Caco-2 (cell line): ENCODE data around the gene PSD. TPM values are rescaled to one million over a fixed set of nuclear protein-coding genes. Genes with fewer than 3 reads are reported as not detected.
A peak's percentile ranks its signal among the peaks of the same experiment; 100 is the strongest.

Experiments used
- BruUV-seq: library from RNA; stranded (reverse); fragments of 400-500 nt; replicated peaks from 2 replicates; lab custom pipeline; 2021; lab: Mats Ljungman, UMichigan
- CTCF ChIA-PET: fragments of 300-600 bp; sonication (Branson Sonifier 250); formaldehyde crosslinking; loops from one replicate; lab custom pipeline; 2022; ENCODE audit warnings: antibody characterized with exemption; lab: Charles Lee
- POLR2A ChIA-PET: fragments of 300-600 bp; sonication (Branson Sonifier 250); formaldehyde crosslinking; loops from one replicate; lab custom pipeline; 2022; ENCODE audit warnings: antibody characterized with exemption; lab: Charles Lee
- DNase-seq, 2 experiments: peaks; one replicate each; pipeline versions ENCODE4 v3.0.0 to v3.0.0-alpha.2; 2020 to 2022
- H3K27me3 ChIP-seq: replicated peaks from 2 replicates; pipeline ENCODE4 v1.6.0; 2011; ENCODE audit warnings: low read length; ENCODE audit not compliant: control insufficient read depth, insufficient read depth
- H3K36me3 ChIP-seq: 2 replicates; pipeline ENCODE4 v1.5.1; 2011; ENCODE audit warnings: low read length; ENCODE audit not compliant: control insufficient read depth, insufficient read depth
- H3K4me1 ChIP-seq: fragments of 250-450 bp; sonication (Bioruptor Pico); 2 replicates; pipeline ENCODE4 v1.5.1; 2020; ENCODE audit warnings: mild to moderate bottlenecking
- H3K4me3 ChIP-seq: 2 replicates; pipeline ENCODE4 v1.5.1; 2011; ENCODE audit warnings: low read depth, mild to moderate bottlenecking, control low read depth, low read length
- H3K9me3 ChIP-seq: fragments of 250-450 bp; sonication (Bioruptor Pico); 2 replicates; pipeline ENCODE4 v1.5.1; 2020; ENCODE audit warnings: mild to moderate bottlenecking, moderate library complexity
- H3K27ac Mint-ChIP-seq: one replicate; pipeline ENCODE4 v1.8.0; 2022; ENCODE audit warnings: mixed read lengths; ENCODE audit not compliant: unreplicated experiment
- H3K27me3 Mint-ChIP-seq: one replicate; pipeline ENCODE4 v1.8.0; 2022; ENCODE audit warnings: mixed read lengths; ENCODE audit not compliant: insufficient read depth, unreplicated experiment
- H3K36me3 Mint-ChIP-seq: one replicate; pipeline ENCODE4 v1.8.0; 2022; ENCODE audit warnings: mild to moderate bottlenecking, mixed read lengths; ENCODE audit not compliant: insufficient read depth, unreplicated experiment
- H3K4me1 Mint-ChIP-seq: one replicate; pipeline ENCODE4 v1.8.0; 2022; ENCODE audit warnings: low read depth, mixed read lengths; ENCODE audit not compliant: unreplicated experiment
- H3K4me3 Mint-ChIP-seq: one replicate; pipeline ENCODE4 v1.8.0; 2022; ENCODE audit warnings: mild to moderate bottlenecking, moderate library complexity, mixed read lengths; ENCODE audit not compliant: unreplicated experiment
- H3K9me3 Mint-ChIP-seq: one replicate; pipeline ENCODE4 v1.8.0; 2022; ENCODE audit warnings: mixed read lengths; ENCODE audit not compliant: unreplicated experiment
- intact Hi-C: fragments of 100-400 bp; cut with micrococcal nuclease; formaldehyde crosslinking; loops from one replicate; pipeline ENCODE4 v1.10.0; 2022; ENCODE audit not compliant: unreplicated experiment
- total RNA-seq: library from RNA; stranded (reverse); gene quantifications from 2 replicates; pipeline ENCODE4 v1.2.3, GENCODE V29; 2022
- TF ChIP-seq, protein P1 (sequence below), 2 experiments: fragments of 200-600 bp in 1 of 2; IDR thresholded peaks; 1 replicate in 1 of 2; 2 replicates in 1 of 2; pipeline versions ENCODE4 v1.5.1 to v1.8.0; 2011 to 2022; ENCODE audit warnings: antibody characterized with exemption in 1 of 2, control low read depth in 1 of 2, inconsistent platforms in 1 of 2, low read depth in 1 of 2, low read length in 1 of 2, mild to moderate bottlenecking in 1 of 2, moderate library complexity in 1 of 2; ENCODE audit not compliant: insufficient read depth in 1 of 2, severe bottlenecking in 1 of 2, unreplicated experiment in 1 of 2

Gene PSD
- total RNA-seq, 1 experiment from 2014 or later, result 2.8 TPM

DNA sequence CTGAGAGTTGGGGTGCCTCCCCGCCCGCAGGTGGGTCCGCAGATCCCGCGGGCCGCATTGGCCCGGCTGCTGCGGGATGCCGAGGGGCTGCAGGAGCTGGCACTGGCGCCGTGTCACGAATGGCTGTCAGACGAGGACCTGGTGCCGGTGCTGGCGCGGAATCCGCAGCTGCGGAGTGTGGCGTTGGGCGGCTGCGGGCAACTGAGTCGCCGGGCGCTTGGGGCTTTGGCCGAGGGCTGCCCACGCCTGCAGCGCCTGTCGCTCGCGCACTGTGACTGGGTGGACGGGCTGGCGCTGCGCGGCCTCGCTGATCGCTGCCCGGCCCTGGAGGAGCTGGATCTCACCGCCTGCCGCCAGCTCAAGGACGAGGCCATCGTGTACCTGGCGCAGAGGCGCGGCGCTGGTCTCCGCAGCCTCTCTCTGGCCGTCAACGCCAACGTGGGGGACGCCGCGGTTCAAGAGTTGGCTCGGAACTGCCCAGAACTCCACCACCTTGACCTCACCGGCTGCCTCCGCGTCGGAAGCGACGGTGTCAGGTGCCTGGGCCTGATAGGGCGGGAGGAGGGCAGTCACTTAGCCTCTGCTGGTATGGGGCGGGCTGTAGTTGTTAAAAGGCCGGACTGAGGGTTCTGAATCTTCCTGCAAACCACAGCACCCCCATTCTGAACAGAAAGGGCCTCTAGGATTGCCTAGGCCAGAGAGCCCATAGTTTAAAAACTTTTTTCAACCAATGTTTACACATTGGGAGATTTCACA lies 3.4 kb upstream of the PSD start:
- POLR2A ChIA-PET, result interaction anchor here (0.6 to 2.7 kb wide), 3 partner anchors 10 to 57 kb away, joined by 3 to 20 read pairs (median 8); partner anchors contain the start of gene CUEDC2
- peak in 1 of 2 experiments; percentile 54 for DNase-seq

DNA sequence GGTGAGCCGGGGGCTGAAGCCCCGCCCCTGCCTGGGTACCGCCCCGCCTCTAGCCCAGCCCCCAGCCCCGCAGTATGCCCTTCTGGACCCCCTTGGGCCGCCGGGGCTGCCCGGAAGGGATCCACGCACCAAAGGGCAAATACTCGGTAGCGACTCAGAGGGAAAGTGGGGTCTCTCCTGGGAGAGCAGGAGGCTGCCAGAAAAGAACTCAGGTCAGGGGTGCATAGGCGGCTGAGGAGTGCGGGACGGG lies 2.8 kb upstream of the PSD start:
- Histone ChIP-seq H3K4me3 (peak overlapping the region; percentile 83), H3K27me3 (no peaks in the 10 kb centered on the region), H3K9me3 (no peaks in the 10 kb centered on the region), H3K4me1 (peaks cover 9% of the 10 kb centered on the region; the same call in 1 of the 2 replicates), H3K36me3 (0 out of 2 replicates have a peak, but pooled peaks cover 1% of the 10 kb centered on the region)
- H3K27ac Mint-ChIP-seq, result peak overlapping the region; percentile 97
- no peaks in the 10 kb centered on the region for H3K9me3 Mint-ChIP-seq
- CTCF ChIA-PET, result interaction anchor here (0.6 to 5.3 kb wide), 13 partner anchors 11 to 370 kb away, joined by 3 to 37 read pairs (median 5); partner anchors contain the start of genes CUEDC2, ELOVL3 and NFKB2
- POLR2A ChIA-PET, result interaction anchor here (0.6 to 2.7 kb wide), 4 partner anchors 11 to 58 kb away, joined by 3 to 20 read pairs (median 7); partner anchors contain the start of gene CUEDC2
- BruUV-seq, result no TSS peak
- H3K4me1 Mint-ChIP-seq, result peaks cover 7% of the 10 kb centered on the region
- TF ChIP-seq, protein P1, sequence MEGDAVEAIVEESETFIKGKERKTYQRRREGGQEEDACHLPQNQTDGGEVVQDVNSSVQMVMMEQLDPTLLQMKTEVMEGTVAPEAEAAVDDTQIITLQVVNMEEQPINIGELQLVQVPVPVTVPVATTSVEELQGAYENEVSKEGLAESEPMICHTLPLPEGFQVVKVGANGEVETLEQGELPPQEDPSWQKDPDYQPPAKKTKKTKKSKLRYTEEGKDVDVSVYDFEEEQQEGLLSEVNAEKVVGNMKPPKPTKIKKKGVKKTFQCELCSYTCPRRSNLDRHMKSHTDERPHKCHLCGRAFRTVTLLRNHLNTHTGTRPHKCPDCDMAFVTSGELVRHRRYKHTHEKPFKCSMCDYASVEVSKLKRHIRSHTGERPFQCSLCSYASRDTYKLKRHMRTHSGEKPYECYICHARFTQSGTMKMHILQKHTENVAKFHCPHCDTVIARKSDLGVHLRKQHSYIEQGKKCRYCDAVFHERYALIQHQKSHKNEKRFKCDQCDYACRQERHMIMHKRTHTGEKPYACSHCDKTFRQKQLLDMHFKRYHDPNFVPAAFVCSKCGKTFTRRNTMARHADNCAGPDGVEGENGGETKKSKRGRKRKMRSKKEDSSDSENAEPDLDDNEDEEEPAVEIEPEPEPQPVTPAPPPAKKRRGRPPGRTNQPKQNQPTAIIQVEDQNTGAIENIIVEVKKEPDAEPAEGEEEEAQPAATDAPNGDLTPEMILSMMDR (IDR thresholded peaks at IDR 0.05; ENCODE audit: insufficient read depth in 1 of 2, low read depth in 1 of 2, low read length in 1 of 2, severe bottlenecking in 1 of 2, unreplicated experiment in 1 of 2), result no peak
- intact Hi-C loops, result loop anchor here (2.0 to 5.0 kb wide), 2 partner anchors 39 to 161 kb away; no protein-coding TSS in a partner anchor
- no peak for DNase-seq
- H3K4me3 Mint-ChIP-seq, result peak overlapping the region; percentile 99
- peaks cover 33% of the 10 kb centered on the region for H3K36me3 Mint-ChIP-seq
- H3K27me3 Mint-ChIP-seq, result no peaks in the 10 kb centered on the region

More for the DNA sequence above, 3.4 kb upstream of the PSD start:
- Mint-ChIP-seq H3K27ac (peak overlapping the region; percentile 97), H3K36me3 (peaks cover 33% of the 10 kb centered on the region), H3K9me3 (no peaks in the 10 kb centered on the region), H3K4me3 (peak overlapping the region; percentile 99), H3K4me1 (peaks cover 7% of the 10 kb centered on the region), H3K27me3 (no peaks in the 10 kb centered on the region)
- no peaks in the 10 kb centered on the region for H3K9me3 ChIP-seq
- CTCF ChIA-PET, result interaction anchor here (0.9 to 5.3 kb wide), 14 partner anchors 10 to 252 kb away, joined by 3 to 37 read pairs (median 6); partner anchors contain the start of genes CUEDC2, ELOVL3 and NFKB2
- no TSS peak for BruUV-seq
- intact Hi-C loops, result loop anchor here (1.0 to 5.0 kb wide), 5 partner anchors 10 to 160 kb away; partner anchors contain the start of gene CUEDC2
- no peaks in the 10 kb centered on the region for H3K27me3 ChIP-seq
- TF ChIP-seq, protein P1 (IDR thresholded peaks at IDR 0.05; ENCODE audit: insufficient read depth in 1 of 2, low read depth in 1 of 2, low read length in 1 of 2, severe bottlenecking in 1 of 2, unreplicated experiment in 1 of 2), result no peak
- H3K4me1 ChIP-seq, result peaks cover 9% of the 10 kb centered on the region; the same call in 1 of the 2 replicates
- peak overlapping the region; percentile 83 for H3K4me3 ChIP-seq
- 0 out of 2 replicates have a peak, but pooled peaks cover 1% of the 10 kb centered on the region for H3K36me3 ChIP-seq
